ENCODE measurements around the gene PRDM16.

The PRDM16 gene

DNA sequence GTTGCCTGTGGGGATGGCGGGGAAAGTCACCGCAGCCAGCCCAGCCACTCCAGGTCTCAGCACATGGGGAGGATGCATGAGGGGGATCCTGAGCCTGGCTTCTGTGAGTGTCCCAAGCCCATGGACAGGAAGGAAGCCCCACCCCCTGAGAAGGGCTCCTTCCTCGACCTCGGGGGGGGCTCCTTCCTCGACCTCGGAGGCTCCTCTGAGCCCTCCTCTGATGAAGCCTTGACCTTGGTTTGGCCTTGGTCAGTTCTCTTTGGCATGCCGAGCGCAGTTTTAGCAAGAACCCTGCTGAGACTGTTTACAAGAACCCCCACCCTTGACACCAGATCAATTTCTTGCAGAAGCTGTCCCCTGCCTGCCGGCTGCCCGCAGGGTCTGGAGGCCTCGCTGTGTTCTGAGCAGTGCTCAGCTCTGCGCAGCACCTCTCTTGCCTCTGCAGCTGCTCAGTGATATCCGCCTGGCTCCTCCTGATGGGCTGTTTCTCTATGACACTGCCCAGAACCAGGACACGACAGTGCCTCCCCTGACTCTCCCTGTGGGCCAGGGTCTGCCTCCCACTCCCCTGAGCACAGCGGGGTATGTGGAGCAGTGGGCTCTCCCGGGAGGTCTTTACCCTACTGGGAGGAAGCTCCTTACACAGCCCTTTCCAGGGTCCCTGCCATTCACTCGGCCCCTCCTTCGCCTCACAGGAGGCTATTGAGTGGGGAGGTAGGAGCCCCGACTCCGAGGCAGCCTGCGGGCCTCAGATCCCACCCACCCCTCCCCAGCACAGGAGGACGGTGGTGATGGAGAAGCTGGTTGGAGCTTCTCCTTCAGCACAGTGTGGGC lies 32.3 kb upstream of the PRDM16 start:
- no peak for DNase-seq
- TF ChIP-seq GATA1 (IDR thresholded peaks at IDR 0.05; ENCODE audit: low read depth, low read length) (no peak), POLR2A (IDR thresholded peaks at IDR 0.05; ENCODE audit: low read length) (no peak)

DNA sequence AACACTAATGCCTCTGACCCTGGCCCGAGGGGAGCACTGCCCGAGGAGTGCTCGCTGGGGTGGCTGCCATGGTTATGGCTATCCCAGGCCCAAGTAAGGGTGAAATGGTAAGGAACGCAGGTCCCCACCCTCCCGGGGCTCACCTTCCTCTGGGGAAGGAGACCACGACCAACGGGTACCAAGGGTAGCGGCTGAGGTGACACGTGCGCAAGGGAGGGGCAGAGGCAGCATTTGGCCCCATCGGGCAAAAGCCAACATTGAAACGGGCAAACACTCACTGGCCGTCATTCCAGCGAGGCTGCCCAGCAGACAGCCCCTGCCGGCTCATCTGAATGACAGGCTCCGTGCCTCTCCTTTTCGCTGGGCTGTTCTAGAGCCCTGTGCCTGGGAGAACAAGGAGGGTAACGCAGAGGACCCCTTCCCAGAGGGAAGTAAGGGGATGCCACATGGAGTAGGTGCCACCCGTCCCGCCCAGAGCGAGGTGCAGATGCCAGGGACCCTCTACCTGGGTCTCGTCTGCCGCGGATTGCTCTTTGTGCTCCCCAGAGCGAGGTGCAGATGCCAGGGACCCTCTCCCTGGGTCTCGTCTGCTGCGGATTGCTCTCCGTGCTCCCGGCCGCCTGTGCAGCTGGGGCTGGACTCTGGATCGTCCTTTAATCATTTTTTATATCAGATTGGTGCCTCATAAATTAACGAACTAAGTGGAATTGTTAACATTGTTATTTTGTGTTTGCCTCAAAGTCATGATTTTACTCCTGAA lies 31.5 kb upstream of the PRDM16 start:
- TF ChIP-seq GATA1 (IDR thresholded peaks at IDR 0.05; ENCODE audit: low read depth, low read length): no peak
- TF ChIP-seq POLR2A (IDR thresholded peaks at IDR 0.05; ENCODE audit: low read length): no peak
- no peak for DNase-seq

DNA sequence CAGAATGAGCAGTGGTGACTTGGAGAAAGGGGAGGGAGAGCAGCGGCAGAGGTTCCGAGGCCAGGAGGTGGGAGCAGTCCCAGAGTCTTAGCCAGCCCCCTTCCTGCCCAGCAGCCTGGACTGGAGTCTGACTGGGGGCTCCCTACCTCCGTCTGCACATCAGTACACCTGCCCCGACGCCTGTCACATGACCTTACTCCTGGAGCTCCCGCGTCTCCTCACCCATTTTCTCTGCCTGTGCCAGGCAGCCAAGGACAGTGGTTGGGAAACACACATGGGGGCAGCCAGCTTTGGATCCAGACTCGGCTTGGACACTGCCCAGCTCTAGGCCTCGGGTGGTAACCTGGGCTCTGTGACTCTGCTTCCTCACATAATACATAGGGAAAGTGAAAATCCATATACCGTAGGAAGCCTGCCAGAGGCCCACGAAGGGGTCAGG lies 30.9 kb upstream of the PRDM16 start:
- no peak for DNase-seq
- TF ChIP-seq GATA1 (IDR thresholded peaks at IDR 0.05; ENCODE audit: low read depth, low read length) (no peak), POLR2A (IDR thresholded peaks at IDR 0.05; ENCODE audit: low read length) (no peak)

DNA sequence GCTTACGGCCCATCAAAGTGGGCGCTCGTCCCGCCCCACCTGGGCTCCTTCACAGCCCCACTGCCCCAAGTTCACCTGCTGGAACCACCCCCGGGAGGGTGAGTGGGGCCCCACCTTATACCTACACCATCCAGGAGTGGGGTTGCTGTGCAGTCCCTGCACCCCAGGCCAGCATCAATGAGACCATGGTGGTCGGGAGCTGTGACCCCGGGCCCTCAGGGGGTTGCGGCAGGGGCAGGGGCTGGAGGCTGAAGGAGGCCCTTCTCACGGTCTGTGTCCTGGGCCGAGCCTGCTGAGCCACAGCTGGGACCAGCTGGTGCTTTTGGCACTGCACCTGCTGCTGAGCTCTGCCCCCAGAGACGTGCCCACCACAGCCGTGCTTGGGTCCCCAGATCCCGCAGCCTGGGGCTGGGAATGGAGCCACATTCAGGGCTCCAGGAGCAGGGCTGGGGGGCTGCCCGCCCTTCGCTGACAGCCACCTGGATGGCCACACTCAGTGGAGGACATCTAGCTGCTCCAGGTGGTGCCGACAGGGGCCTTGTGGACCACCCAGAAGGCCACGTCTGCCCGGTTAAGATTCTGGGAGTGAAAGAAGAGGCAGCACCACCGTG lies 30.3 kb upstream of the PRDM16 start:
- no peak for DNase-seq
- no peak for TF ChIP-seq GATA1 (IDR thresholded peaks at IDR 0.05; ENCODE audit: low read depth, low read length)
- TF ChIP-seq POLR2A (IDR thresholded peaks at IDR 0.05; ENCODE audit: low read length): no peak

DNA sequence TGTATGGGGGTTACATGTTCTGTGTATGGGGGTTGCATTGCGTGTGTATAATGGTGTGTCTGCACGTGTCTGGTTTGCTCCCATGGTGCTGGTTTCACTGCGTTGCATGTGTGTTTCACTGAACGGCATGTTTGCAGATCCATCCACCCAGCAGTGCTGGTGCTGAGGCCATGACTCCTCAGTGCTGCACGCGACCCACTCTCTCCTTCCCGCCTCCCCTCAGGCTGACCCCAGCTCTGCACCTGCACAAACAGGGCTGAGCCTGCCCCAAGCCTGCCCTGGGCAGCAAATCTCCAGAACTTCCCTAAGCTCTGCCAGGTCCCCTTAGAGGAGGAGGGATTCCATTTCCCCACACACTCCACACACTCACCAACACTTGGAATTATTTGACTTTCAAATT lies 29.0 kb upstream of the PRDM16 start:
- TF ChIP-seq POLR2A (IDR thresholded peaks at IDR 0.05; ENCODE audit: low read length) (no peak), GATA1 (IDR thresholded peaks at IDR 0.05; ENCODE audit: low read depth, low read length) (no peak)

DNA sequence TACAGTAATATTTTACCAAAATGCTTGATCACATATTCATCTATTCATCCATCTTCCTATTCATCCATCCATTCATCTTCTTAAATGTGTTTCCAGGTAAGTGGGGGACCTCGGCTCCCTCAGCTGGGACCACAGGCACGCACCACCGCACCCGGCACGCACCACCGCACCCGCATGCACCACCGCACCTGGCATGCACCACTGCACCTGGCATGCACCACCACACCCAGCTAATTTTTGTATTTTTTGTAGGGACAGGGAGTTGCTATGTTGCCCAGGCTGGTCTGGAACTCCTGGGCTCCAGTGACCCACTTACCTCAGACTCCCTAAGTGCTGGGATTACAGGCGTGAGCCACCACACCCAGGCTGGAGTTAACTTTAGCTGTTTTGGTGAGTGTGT lies 26.5 kb upstream of the PRDM16 start:
- TF ChIP-seq GATA1 (IDR thresholded peaks at IDR 0.05; ENCODE audit: low read depth, low read length) (no peak), POLR2A (IDR thresholded peaks at IDR 0.05; ENCODE audit: low read length) (no peak)
- no peak for DNase-seq

More for the DNA sequence above, 29.0 kb upstream of the PRDM16 start:
- DNase-seq: no peak

DNA sequence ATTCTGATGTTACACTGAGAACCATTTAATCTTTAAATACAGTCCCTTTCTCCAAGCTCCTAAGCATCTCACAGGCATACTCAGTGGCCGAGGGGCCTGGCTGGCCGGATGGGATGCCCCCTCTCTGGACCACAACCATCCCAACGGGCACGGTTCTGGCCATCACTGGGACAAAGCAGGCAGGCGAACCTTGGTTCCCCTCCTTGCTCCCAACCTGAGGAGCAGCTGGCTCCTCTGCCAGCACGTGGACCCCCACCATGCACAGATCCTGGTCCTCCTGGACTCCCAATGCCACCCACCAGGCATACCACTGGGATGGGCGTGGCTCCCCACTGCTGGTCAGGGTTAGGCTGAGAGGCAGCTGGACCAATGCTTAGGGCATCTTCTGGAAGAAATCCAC lies 19.8 kb upstream of the PRDM16 start:
- no peak for DNase-seq
- TF ChIP-seq POLR2A (IDR thresholded peaks at IDR 0.05; ENCODE audit: low read length) (no peak), GATA1 (IDR thresholded peaks at IDR 0.05; ENCODE audit: low read depth, low read length) (no peak)

DNA sequence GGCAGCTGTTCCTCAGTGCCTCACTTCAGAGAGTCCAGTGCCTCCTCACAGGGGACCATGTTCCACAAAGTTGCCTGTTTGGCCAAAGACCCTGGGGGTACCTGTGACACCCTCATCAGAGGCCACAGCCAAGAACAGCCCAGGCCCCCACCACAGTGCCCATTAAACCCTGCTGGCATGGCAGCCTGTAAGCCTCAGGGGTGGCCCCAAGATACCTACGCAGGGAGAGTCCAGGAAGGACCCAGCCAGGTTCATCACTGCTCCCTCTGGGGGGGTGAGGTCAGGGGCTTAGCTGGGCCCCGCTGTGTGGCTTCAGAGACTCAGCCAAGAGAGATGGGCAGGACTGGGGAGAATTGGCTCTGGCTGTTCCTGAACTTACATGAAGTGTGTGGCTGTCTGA lies 19.1 kb upstream of the PRDM16 start:
- no peak for DNase-seq
- TF ChIP-seq POLR2A (IDR thresholded peaks at IDR 0.05; ENCODE audit: low read length) (no peak), GATA1 (IDR thresholded peaks at IDR 0.05; ENCODE audit: low read depth, low read length) (no peak)

DNA sequence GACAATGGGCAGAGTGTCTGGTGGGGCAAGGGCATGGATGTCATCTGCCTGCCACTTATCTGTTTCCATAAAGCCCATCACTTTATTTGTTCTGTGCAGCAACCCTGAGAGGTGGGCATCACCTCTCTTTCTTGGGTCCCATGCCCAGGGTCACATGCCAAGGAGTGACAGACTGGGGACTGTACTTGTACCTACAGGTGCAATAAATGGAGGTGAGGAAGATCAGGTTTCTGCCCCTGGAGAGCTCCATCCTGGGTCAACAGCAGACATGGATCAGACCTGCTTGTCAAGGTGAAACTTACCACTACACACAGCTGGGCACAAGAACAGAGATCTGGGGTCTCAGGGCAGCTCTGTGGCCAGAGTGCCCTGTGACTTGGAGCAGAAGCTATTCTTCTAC lies 18.4 kb upstream of the PRDM16 start:
- no peak for DNase-seq
- TF ChIP-seq POLR2A (IDR thresholded peaks at IDR 0.05; ENCODE audit: low read length): no peak
- no peak for TF ChIP-seq GATA1 (IDR thresholded peaks at IDR 0.05; ENCODE audit: low read depth, low read length)

DNA sequence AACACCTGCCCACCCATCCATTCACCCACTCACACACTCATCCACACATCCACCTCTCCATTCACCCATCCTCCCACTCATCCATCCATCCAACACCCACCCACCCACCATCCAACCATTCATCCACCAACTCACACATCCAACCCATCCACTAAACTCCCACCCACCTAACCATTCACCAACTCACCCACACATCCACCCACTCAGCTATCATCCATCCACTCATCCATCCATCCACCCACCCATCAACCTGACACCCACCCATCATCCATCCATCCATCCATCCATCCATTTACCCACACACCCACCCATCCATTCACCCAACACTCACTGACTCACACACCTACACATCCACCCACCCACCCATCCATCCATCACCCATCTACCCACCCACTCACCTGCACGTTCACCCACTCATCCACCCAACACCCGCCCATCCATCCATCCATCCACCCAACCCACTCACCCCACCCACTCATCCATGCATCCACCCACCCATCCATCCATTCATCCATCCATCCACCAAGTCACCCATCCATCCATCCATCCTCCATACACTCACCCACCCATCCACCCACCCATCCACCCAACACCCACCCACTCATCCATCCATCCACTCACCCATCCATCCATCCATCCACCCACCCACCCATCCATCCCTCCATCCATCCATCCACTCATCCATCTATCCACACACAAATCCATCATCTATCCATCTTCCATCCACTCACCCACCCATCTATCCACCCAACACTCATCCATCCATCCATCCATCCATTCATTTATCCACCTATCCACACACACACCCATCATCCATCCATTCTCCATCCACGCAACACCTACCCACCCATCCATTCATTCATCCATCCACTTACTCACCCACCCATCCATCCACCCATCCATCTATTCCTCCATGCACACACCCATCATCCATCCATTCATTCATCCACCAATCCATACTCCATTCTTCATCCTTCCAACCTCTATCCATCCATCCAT lies 17.4 kb upstream of the PRDM16 start:
- DNase-seq: no peak
- TF ChIP-seq GATA1 (IDR thresholded peaks at IDR 0.05; ENCODE audit: low read depth, low read length) (no peak), POLR2A (IDR thresholded peaks at IDR 0.05; ENCODE audit: low read length) (no peak)

DNA sequence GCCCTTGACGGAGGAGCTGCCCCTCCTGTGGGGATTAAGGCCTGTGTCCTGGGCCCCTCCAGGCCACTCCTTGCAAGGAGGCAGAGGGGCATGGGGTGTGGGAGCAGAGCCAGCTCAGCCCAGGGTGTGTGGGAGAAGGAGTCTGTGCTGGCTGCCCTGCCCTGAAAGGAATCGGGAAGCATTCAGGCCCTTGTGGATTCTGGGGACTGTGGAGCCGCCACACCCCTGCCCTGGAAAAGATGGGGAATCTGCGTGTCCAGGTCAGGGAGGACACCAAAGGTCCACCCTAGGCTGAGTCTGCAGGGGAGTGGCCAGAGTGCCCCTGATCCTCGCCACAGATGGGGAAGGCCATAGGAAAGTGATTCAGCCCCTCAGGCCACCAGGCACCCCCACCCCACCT lies 16.5 kb upstream of the PRDM16 start:
- no peak for DNase-seq
- TF ChIP-seq POLR2A (IDR thresholded peaks at IDR 0.05; ENCODE audit: low read length) (no peak), GATA1 (IDR thresholded peaks at IDR 0.05; ENCODE audit: low read depth, low read length) (no peak)

DNA sequence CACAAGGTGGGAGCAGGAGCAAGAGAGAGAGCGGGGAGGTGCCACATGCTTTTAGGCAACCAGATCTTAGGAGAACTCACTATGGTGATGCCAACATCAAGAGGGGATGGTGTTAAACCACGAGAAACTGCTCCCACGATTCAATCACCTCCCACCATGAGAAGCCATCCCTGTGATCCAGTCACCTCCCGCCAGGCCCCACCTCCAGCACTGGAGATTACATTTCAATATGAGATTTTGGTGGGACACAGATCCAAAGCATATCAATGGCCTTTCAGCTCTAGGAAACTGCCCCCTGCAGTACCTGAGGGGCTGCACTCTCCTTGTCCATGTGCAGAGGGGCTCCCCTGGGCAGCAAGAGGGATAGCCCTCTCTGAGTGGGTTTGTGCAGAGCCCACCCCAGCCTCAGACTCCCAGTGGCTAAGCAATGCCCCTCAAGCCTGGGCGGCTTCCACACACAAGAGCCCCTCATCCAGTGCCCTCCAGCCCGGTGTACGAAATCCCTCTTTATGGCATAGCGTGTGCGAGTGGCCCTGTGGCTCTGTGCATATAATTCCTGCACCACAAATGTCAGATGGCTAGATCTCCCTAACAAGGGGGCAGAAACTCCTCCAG lies 15.5 kb upstream of the PRDM16 start:
- no peak for DNase-seq
- TF ChIP-seq POLR2A (IDR thresholded peaks at IDR 0.05; ENCODE audit: low read length) (no peak), GATA1 (IDR thresholded peaks at IDR 0.05; ENCODE audit: low read depth, low read length) (no peak)

DNA sequence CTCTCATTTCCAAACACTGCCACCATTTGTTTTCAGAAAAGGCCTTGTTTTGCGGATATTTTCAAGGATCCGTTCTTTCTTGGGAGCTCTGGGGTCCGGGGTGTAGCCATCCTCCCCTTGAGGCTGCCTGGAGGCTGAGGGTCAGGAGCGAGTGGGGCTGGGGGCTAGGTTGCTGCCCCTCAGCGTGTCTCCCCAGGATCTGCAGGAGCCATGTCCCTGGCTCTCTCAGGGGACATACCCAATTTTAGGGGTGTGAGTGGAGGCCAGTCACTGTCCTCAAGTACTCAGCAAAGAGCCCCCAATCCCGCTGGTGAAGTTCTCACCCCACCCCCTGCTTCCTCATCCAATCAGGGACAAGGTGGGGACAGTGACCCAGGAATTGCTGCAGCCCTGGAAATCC lies 15.0 kb upstream of the PRDM16 start:
- no peak for TF ChIP-seq POLR2A (IDR thresholded peaks at IDR 0.05; ENCODE audit: low read length)
- no peak for TF ChIP-seq GATA1 (IDR thresholded peaks at IDR 0.05; ENCODE audit: low read depth, low read length)
- DNase-seq: no peak

All from erythroblast (primary cell).